NCI-H524 (cell line): ENCODE results near the gene IGFBP6.

ENCODE experiments used
- DNase-seq, 2 experiments: peaks; one replicate each; lab custom pipeline; 2025; lab: John Stamatoyannopoulos, UW

The IGFBP6 gene

DNA sequence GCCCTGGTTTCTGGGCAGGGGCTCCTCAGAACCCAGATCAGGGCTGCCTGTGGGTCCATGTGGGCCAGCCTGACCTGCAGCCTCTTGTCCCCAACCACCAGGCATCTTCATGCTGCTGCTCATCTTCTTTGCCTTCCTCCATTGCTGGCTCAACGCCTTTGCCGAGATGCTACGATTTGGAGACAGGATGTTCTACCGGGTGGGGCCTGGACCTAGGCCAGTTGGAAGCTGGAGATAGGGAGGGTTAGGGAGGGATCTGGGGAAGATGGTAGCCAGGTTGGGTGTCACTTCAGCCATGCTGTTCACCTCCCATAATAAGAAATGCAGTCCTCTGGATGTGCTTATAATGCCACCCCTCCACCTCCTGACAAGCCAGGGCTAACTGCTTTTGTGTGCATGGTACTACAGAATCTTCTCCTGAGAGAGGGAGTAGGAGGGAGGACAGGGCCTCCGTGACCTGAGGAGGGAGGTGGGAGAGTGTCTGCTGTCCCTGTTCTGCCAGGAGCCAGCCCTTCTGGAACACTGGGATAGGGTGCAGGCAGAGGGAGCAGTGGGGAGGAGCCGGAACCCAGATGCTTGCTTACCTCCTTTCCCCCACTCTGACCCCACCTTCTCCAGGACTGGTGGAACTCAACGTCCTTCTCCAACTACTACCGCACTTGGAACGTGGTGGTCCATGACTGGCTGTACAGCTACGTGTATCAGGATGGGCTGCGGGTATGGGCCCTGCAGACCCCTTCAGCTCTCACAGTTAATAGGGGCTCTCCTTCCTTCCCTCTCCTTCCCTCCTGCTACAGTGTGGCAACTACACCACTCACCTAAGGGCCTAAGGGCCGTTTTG lies 23.4 kb downstream of the IGFBP6 start:
- no peak for DNase-seq

DNA sequence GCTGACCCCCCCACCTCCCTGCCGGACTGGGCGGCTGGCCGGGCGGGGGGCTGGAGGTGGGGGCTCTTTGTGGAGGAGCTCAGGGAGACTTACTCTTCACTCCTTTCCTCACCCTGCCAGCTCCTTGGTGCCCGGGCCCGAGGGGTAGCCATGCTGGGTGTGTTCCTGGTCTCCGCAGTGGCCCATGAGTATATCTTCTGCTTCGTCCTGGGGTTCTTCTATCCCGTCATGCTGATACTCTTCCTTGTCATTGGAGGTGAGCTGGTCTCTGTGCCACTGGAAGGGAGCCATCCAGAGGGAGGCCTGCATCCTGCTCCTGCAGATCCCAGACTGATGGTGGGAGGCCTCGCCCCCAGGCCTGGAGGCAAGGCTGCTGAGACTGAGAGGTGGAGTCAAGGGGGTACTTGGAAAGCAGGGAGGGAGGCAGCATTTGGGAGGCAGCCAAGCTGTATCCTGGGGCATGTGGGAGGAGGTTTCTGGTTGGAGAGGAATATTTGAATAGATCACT lies 25.5 kb downstream of the IGFBP6 start:
- no peak for DNase-seq

DNA sequence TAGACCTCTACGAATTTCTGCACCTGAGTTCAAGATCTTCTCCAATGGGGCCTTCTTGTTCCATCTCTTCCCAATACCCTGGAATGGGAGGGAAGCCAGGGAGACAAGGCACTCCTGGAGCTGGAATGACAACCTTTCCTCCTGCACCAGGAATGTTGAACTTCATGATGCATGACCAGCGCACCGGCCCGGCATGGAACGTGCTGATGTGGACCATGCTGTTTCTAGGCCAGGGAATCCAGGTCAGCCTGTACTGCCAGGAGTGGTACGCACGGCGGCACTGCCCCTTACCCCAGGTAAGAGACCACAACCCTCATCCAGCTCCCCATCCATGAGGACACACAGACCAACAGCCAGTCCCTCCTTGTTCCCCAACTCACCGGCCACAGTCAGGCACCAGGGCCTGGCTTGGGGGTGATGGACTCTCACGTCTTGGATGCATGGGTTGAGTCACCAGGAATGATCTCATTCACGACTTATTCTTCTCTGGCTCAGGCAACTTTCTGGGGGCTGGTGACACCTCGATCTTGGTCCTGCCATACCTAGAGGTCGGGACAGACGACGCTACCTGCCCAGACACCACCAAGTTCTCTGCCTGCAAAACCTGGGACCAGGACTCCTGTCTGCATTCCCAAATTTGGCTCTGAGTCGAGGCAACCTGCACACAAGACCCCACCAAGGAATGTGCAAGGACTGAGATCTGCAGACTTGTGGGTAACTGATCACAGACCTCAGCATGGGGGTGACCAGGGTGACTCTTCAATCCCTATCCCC lies 26.3 kb downstream of the IGFBP6 start:
- DNase-seq, result no peak

DNA sequence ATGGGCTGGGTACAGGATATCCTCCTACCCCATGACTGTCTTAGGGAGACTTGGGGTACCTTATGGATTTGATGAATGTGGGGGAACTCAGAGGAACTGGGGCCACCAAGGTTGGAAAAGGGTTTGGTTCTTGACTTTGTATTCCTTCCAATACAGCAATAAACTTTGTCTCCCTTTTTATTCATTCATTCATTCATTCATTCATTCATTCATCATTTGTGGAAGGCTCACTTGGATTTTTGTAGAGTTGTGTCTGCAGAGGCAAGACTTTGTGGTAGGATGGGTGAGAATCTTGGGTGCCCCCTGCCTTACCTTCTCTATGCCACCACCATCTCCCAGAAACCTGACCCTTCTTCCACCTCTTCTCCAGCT lies 26.9 kb downstream of the IGFBP6 start:
- no peak for DNase-seq

DNA sequence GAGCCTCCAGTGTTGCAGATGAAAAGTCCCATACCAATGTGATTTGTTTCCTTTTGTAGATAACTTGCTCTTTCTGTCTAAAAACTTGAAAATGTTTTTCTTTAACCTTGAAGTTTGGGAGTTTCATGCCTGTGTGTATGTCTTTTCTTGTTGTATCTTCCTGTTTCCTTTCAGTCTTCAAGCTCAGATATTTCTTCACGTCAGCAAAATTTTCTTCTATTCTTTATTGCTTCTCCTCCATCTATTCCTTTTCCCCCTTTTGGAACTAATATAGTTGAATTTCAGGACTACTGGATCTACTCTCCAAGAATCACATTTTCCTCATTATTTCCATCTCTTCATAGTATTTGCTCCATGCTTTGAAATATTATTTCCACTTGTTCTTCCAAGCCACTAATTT lies 29.7 kb downstream of the IGFBP6 start:
- no peak for DNase-seq

DNA sequence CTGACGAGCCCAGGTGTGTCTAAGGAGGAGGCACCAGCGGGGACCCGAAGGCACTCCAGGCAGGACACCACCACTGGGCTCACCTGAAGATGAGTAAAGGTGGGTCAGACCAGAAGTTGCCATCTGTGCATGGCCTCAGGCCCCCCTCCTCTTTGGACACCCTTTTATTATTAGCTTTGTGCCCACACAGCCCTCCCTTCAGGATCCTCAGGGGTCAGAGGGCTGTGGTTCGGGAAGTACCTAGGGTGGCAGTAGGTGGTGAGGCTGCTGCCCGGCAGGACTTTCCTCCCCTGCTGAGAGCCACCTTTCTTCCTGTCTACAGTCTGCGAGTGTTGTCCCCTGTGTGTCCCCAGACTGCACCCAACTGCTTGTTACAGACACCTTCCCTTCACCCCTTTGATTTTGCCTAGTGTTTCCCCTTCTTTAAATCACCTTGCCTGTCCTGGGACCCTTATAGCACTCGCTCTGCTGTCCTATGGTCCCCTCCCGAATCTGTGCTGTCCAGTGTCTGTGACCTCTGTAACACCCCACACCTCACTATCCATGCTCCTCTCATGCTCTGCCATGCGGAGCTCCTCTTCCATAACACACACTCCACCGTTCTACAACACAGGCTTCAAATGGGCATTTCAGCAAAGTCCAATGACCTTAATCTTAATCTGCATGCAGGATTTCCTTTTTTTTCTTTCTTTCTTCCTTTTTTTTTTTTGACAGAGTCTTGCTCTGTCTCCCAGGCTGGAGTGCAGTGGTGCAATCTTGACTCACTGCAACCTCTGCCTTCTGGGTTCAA lies 31.5 kb downstream of the IGFBP6 start:
- no peak for DNase-seq

DNA sequence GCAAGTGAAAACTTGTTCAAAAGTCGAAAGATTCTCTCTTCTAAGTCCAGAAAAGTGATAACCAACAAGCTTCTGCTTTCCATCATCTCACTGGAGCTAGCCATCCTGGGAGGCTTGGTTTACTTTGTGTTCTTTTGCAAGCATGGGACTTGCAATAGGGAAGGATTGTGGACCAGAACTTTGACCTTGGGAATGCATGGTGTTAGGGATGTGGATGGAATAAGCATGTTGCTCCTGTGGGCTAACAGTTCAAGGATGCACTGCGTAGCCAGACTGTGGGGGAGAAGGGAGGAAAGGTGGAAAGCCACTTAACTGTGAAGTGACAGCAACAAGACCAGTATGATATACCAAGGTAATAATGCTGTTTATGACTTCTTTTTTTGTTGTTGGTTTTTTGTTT lies 34.4 kb downstream of the IGFBP6 start:
- DNase-seq, result no peak

DNA sequence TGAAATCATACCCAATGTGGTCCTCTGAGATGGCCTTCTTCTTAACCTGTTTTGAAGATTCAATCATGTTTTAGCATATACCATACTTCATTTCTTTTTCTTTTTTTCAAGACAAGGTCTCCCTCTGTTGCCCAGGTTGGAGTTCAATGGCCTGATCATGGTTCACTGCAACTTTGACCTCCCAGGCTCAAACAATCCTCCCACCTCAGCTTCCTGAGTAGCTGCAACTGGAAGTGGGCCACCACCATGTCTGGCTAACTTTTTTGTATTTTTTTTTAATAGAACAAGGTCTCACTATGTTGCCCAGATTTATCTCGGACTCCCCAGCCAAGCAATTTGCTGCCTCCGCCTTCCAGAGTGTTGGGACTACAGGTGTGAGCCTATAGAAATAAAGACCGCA lies 36.3 kb downstream of the IGFBP6 start:
- no peak for DNase-seq

DNA sequence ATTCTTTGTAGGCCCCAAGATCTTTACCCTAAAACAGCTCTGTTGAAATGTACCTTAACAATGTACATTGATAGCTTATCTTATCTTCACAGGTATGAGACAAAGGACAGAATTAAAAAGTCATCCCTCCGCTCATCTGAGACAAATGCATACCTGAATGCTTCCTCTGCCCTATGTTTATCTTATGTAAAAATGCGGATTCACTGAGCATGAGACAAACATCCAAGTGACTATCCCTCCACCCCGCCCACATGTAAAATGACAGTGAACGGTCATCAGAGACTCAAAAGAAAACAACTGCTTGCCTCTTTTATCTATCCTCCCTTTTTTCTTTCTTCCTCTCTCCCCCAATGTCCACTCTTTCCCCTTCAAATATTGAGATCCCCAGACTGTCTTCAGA lies 45.9 kb downstream of the IGFBP6 start:
- no peak for DNase-seq

DNA sequence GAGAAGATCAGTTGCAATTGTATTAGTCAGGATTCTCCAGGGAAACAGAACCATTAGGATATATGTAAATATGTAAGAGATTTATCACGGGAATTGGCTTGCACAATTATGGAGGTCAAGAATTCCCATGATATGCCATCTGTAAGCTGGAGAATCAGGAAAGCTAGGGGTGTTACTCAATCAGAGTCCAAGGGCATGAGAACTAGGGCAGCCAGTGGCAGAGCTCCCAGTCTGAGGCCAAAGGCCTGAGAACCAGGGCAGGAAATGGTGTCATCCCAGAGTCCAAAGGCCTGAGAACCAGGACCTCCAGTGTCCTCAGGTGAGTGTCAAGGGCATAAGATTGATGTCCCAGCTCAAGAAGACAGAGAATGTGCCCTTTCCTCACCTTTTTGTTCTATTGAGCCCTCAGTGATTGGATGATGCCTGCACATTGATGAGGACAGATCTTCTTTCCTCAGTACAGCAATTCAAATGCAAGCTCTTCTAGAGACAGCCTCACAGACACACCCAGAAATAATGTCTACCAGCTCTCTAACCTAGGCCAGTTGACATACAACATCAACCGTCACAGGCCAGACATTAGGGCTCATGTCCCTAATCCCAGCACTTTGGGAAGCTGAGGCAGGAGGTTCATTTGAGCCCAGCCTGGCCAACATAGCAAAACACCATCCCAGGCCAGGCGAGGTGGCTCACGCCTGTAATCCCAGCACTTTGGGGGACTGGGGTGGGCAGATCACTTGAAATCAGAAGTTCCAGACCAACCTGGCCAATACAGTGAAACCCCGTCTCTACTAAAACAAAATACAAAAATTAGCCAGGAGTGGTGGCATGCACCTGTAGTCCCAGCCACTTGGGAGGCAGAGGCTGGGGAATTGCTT lies 48.2 kb downstream of the IGFBP6 start:
- no peak for DNase-seq

DNA sequence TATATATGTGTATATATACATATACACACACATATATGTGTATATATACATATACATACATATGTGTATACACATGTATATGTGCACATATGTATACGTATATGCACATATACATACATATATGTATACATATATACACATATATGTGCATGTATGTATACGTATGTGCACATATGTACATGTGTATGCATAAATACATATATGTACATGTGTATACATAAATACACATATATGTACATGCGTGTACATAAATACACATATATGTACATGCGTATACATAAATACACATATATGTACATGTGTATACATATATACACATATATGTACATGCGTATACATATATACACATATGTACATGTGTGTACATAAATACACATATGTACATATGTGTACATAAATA lies 49.7 kb downstream of the IGFBP6 start:
- DNase-seq, result no peak

DNA sequence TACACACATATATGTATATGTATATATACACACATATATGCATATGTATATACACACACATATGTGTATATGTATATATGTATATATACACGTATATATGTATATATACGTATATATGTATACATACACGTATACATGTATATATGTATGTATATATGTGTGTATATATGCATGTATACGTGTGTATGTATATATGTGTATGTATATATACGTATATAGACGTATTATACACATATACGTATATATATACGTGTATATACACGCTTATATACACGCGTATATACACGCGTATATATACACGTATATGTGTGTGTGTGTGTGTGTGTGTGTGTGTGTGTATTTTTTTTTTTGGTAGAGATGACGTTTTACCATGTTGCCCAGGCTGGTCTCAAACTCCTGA lies 50.2 kb downstream of the IGFBP6 start:
- DNase-seq, result no peak

DNA sequence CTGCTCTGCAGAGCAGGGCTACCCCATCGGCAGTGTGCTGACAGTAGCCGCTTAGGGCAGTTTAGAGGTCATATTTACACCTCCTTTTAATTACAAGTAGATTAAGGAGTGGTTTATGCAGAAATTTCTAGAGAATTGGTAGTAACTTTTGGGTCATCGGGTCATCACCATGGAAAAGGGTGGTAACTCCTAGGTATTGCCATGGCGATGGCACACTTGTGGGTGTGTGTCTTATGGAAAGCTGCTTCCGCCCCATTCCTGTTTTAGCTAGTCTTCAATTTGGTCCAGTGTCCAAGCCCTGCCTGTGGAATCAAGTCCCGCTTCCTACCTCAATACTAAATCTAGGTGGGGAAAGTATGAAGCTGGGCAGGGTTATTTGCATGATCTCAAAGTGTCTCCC lies 53.6 kb downstream of the IGFBP6 start:
- no peak for DNase-seq
